ENCODE measurements around the gene MLYCD. TPM values are rescaled to one million over a fixed set of nuclear protein-coding genes. Genes with fewer than 3 reads are reported as not detected.
"Not testable (repeated sequence)": the region's sequence is repeated elsewhere in the genome, so short reads cannot be mapped to it uniquely, and the experiment has no call there.

Gene MLYCD
- total RNA-seq, 4 donors from 2014 or later = 10.8 to 20.2 (median 13.7) TPM

- intact Hi-C loops (cut with DNase I; ENCODE audit: low total_unique reads) = no loop called here
These were observed 41.2 kb downstream of the MLYCD start for GRCh38 chr16:83940119-83940518.

GRCh38 chr16:83940630-83941378 is 41.9 kb downstream of the MLYCD start:
- in situ Hi-C loops (cut with MboI; ENCODE audit: low pct_ligation_motif_present in 1 of 4, low pct_unique_long_range_greater_than_20kb in 1 of 4, low sequenced_read_pairs in 3 of 4) (no loop called here), intact Hi-C loops (cut with DNase I; ENCODE audit: low total_unique reads) (no loop called here)
- H3K9me3 ChIP-seq = no peaks in the 10 kb centered on the region
- H3K27me3 ChIP-seq = no peaks in the 10 kb centered on the region
- DNase-seq = no peak
- H3K36me3 ChIP-seq = no peaks in the 10 kb centered on the region
- no peak overlapping the region for H3K4me3 ChIP-seq
- 53 to 78% methylated on average over 8 to 28 of the region's 28 CpGs for WGBS, 2 donors (ENCODE audit: low coverage in 1 of 2)
- TF ChIP-seq POLR2A (IDR thresholded peaks at IDR 0.05) (no peak), EP300 (IDR thresholded peaks at IDR 0.05; ENCODE audit: low read depth) (no peak), POLR2AphosphoS5 (IDR thresholded peaks at IDR 0.05) (no peak), CTCF (IDR thresholded peaks at IDR 0.05) (no peak)
- no peak overlapping the region for H3K27ac ChIP-seq
- H3K4me1 ChIP-seq = peaks cover 0 to 7% (median 0%) of the 10 kb centered on the region in 4 donors

More at GRCh38 chr16:83940119-83940518, 41.2 kb downstream of the MLYCD start:
- Histone ChIP-seq H3K4me3 (no peak overlapping the region), H3K27ac (no peak overlapping the region), H3K27me3 (no peaks in the 10 kb centered on the region), H3K4me1 (peaks cover 0 to 7% (median 0%) of the 10 kb centered on the region in 4 donors), H3K9me3 (no peaks in the 10 kb centered on the region), H3K36me3 (no peaks in the 10 kb centered on the region)
- in situ Hi-C loops (cut with MboI; ENCODE audit: low pct_ligation_motif_present in 1 of 4, low pct_unique_long_range_greater_than_20kb in 1 of 4, low sequenced_read_pairs in 3 of 4) = no loop called here
- DNase-seq = no peak
- 53 to 65% methylated on average over 3 to 12 of the region's 12 CpGs for WGBS, 2 donors (ENCODE audit: low coverage in 1 of 2)
- TF ChIP-seq POLR2A (IDR thresholded peaks at IDR 0.05) (no peak), CTCF (IDR thresholded peaks at IDR 0.05) (no peak), POLR2AphosphoS5 (IDR thresholded peaks at IDR 0.05) (no peak), EP300 (IDR thresholded peaks at IDR 0.05; ENCODE audit: low read depth) (no peak)

GRCh38 chr16:83941546-83941945 is 42.6 kb downstream of the MLYCD start:
- DNase-seq; H3K27ac ChIP-seq; H3K36me3 ChIP-seq; H3K9me3 ChIP-seq; intact Hi-C loops (cut with DNase I; ENCODE audit: low total_unique reads); H3K27me3 ChIP-seq; H3K4me3 ChIP-seq; H3K4me1 ChIP-seq; in situ Hi-C loops (cut with MboI; ENCODE audit: low pct_ligation_motif_present in 1 of 4, low pct_unique_long_range_greater_than_20kb in 1 of 4, low sequenced_read_pairs in 3 of 4): not testable (repeated sequence)
- 92% methylated on average over 9 of the region's 9 CpGs; no CpG with 5 or more reads in 1 of the 2 donors for WGBS, 2 donors (ENCODE audit: low coverage in 1 of 2)

- in situ Hi-C loops (cut with MboI; ENCODE audit: low pct_ligation_motif_present in 1 of 4, low pct_unique_long_range_greater_than_20kb in 1 of 4, low sequenced_read_pairs in 3 of 4) = no loop called here
- WGBS, 2 donors (ENCODE audit: low coverage in 1 of 2) = 78 to 86% methylated on average over 8 to 14 of the region's 14 CpGs
These were observed 43.2 kb downstream of the MLYCD start for GRCh38 chr16:83942074-83942473.

More at GRCh38 chr16:83942074-83942473, 43.2 kb downstream of the MLYCD start:
- no peak overlapping the region for H3K27ac ChIP-seq
- H3K4me3 ChIP-seq = no peak overlapping the region
- no peak for DNase-seq
- no peak for TF ChIP-seq POLR2AphosphoS5 (IDR thresholded peaks at IDR 0.05)
- no peak for TF ChIP-seq CTCF (IDR thresholded peaks at IDR 0.05)
- TF ChIP-seq EP300 (IDR thresholded peaks at IDR 0.05; ENCODE audit: low read depth) = no peak
- no peak for TF ChIP-seq POLR2A (IDR thresholded peaks at IDR 0.05)
- intact Hi-C loops (cut with DNase I; ENCODE audit: low total_unique reads) = no loop called here
- no peaks in the 10 kb centered on the region for H3K9me3 ChIP-seq
- H3K36me3 ChIP-seq = no peaks in the 10 kb centered on the region
- H3K4me1 ChIP-seq = peaks cover 0 to 7% (median 0%) of the 10 kb centered on the region in 4 donors
- H3K27me3 ChIP-seq = no peaks in the 10 kb centered on the region
